ENCODE results near the gene RPP14. TPM values are rescaled to one million over a fixed set of nuclear protein-coding genes. Genes with fewer than 3 reads are reported as not detected.

RPP14 gene
- total RNA-seq, 1 donor, result 13.4 TPM

GRCh38 chr3:58323529-58324390 is 17.7 kb downstream of the RPP14 start:
- Histone ChIP-seq H4K20me1 (ENCODE audit: insufficient read depth, low read length) (no peaks in the 10 kb centered on the region), H3K9me3 (ENCODE audit: low read depth, low read length) (no peaks in the 10 kb centered on the region), H2AFZ (ENCODE audit: low read length) (no peak overlapping the region), H3K27me3 (ENCODE audit: insufficient read depth, low read length) (no peaks in the 10 kb centered on the region), H3K27ac (ENCODE audit: low read depth, low read length) (peak overlapping the region; percentile 62), H3K4me3 (ENCODE audit: insufficient read depth, low read length) (no peak overlapping the region), H3K36me3 (ENCODE audit: insufficient read depth, low read length) (peaks cover 9% of the 10 kb centered on the region), H3K4me1 (ENCODE audit: insufficient read depth, low read length) (peaks cover 14% of the 10 kb centered on the region), H3K4me2 (ENCODE audit: insufficient read depth, low read length) (no peak overlapping the region), H3K79me2 (ENCODE audit: insufficient read depth, low read length) (no peaks in the 10 kb centered on the region)
- no peak for DNase-seq (ENCODE audit: insufficient read length, low spot score, missing footprints)
- no peak for TF ChIP-seq CTCF (IDR thresholded peaks at IDR 0.05; ENCODE audit: extremely low read depth, low read depth, low read length)

GRCh38 chr3:58324391-58325390 is 18.6 kb downstream of the RPP14 start:
- Histone ChIP-seq H3K9me3 (ENCODE audit: low read depth, low read length) (no peaks in the 10 kb centered on the region), H3K4me1 (ENCODE audit: insufficient read depth, low read length) (peaks cover 14% of the 10 kb centered on the region), H3K4me3 (ENCODE audit: insufficient read depth, low read length) (no peak overlapping the region), H3K36me3 (ENCODE audit: insufficient read depth, low read length) (peaks cover 3% of the 10 kb centered on the region), H4K20me1 (ENCODE audit: insufficient read depth, low read length) (no peaks in the 10 kb centered on the region), H2AFZ (ENCODE audit: low read length) (no peak overlapping the region), H3K4me2 (ENCODE audit: insufficient read depth, low read length) (no peak overlapping the region), H3K27me3 (ENCODE audit: insufficient read depth, low read length) (no peaks in the 10 kb centered on the region), H3K79me2 (ENCODE audit: insufficient read depth, low read length) (no peaks in the 10 kb centered on the region), H3K27ac (ENCODE audit: low read depth, low read length) (peak overlapping the region; percentile 62)
- TF ChIP-seq CTCF (IDR thresholded peaks at IDR 0.05; ENCODE audit: extremely low read depth, low read depth, low read length), result no peak
- DNase-seq (ENCODE audit: insufficient read length, low spot score, missing footprints), result no peak

- DNase-seq (ENCODE audit: insufficient read length, low spot score, missing footprints), result no peak
- TF ChIP-seq CTCF (IDR thresholded peaks at IDR 0.05; ENCODE audit: extremely low read depth, low read depth, low read length), result no peak
- H3K4me2 ChIP-seq (ENCODE audit: insufficient read depth, low read length), result no peak overlapping the region
Observed at GRCh38 chr3:58325525-58325992, 19.5 kb downstream of the RPP14 start.

More at GRCh38 chr3:58325525-58325992, 19.5 kb downstream of the RPP14 start:
- Histone ChIP-seq H3K79me2 (ENCODE audit: insufficient read depth, low read length) (no peaks in the 10 kb centered on the region), H3K27me3 (ENCODE audit: insufficient read depth, low read length) (no peaks in the 10 kb centered on the region), H2AFZ (ENCODE audit: low read length) (no peak overlapping the region), H3K27ac (ENCODE audit: low read depth, low read length) (no peak overlapping the region), H3K9me3 (ENCODE audit: low read depth, low read length) (no peaks in the 10 kb centered on the region), H3K4me1 (ENCODE audit: insufficient read depth, low read length) (peaks cover 17% of the 10 kb centered on the region), H4K20me1 (ENCODE audit: insufficient read depth, low read length) (no peaks in the 10 kb centered on the region), H3K36me3 (ENCODE audit: insufficient read depth, low read length) (peaks cover 3% of the 10 kb centered on the region), H3K4me3 (ENCODE audit: insufficient read depth, low read length) (no peak overlapping the region)
